Upper lobe of right lung (tissue), 1 donor: ENCODE data around the gene DNAJC27. TPM values are rescaled to one million over a fixed set of nuclear protein-coding genes. Genes with fewer than 3 reads are reported as not detected.

Experiments
- ATAC-seq: fragments of 200-7000 bp; cut with Tn5 transposase; one replicate; pipeline ENCODE4 v1.9.1; 2020; ENCODE audit warnings: mild to moderate bottlenecking, moderate library complexity
- DNase-seq: peaks from one replicate; pipeline ENCODE4 v3.0.0-alpha.2; 2020
- H3K27ac ChIP-seq: fragments of 200-600 bp; one replicate; pipeline ENCODE4 v1.8.0; 2022
- H3K27me3 ChIP-seq: fragments of 200-600 bp; one replicate; pipeline ENCODE4 v1.8.0; 2022; ENCODE audit warnings: mild to moderate bottlenecking
- H3K36me3 ChIP-seq: fragments of 200-600 bp; one replicate; pipeline ENCODE4 v1.8.0; 2022
- H3K4me1 ChIP-seq: fragments of 200-600 bp; one replicate; pipeline ENCODE4 v1.8.0; 2022
- H3K4me3 ChIP-seq: fragments of 200-600 bp; one replicate; pipeline ENCODE4 v1.8.0; 2022; ENCODE audit warnings: mild to moderate bottlenecking
- H3K9me3 ChIP-seq: fragments of 200-600 bp; one replicate; pipeline ENCODE4 v1.8.0; 2022
- CTCF ChIP-seq: fragments of 200-600 bp; IDR thresholded peaks from one replicate; pipeline ENCODE4 v1.8.0; 2022; ENCODE audit warnings: antibody characterized with exemption
- intact Hi-C: fragments of 100-400 bp; cut with DNase I; formaldehyde crosslinking; loops from one replicate; pipeline ENCODE4 v1.11.0; 2022
- total RNA-seq: library from RNA; stranded (reverse); fragmentation: NEBNext Ultra II Directional; extraction: Animal tissue kit (Norgen Biotek cat#: 25700); gene quantifications from one replicate; pipeline ENCODE4 v1.2.1, GENCODE V29; 2021
- donor health status: DM: no; HTN: yes; CAD: no; lungs with severe emphysema.

The DNAJC27 gene
- total RNA-seq, 1 donor from 2014 or later: 7.5 TPM

DNA sequence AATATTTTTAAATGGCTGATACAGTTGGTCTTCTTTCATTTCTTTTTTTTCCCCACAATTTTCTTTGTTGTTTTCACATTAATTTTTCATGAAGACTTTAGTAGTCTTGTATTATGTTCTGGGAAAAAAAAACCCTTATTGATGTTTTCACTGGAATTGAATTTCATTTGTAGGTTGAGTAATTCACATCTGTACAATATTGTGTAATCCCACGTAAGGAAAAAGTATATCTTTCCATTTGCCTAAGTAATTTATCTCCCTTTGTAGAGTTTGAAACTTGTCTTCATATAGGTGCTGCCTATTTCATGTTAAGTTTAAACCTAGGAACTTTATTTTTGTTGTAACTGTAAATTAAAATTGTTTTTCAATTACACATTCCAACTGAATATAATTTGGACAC lies 2.0 kb downstream of the DNAJC27 start:
- Histone ChIP-seq H3K27ac (no peak overlapping the region), H3K4me1 (peaks cover 4% of the 10 kb centered on the region), H3K9me3 (no peaks in the 10 kb centered on the region), H3K4me3 (no peak overlapping the region), H3K36me3 (peaks cover 18% of the 10 kb centered on the region), H3K27me3 (no peaks in the 10 kb centered on the region)
- no peak for TF ChIP-seq CTCF
- ATAC-seq (no peak), DNase-seq (no peak)
- intact Hi-C loops: no loop called here

- Histone ChIP-seq H3K9me3 (no peaks in the 10 kb centered on the region), H3K4me1 (no peaks in the 10 kb centered on the region), H3K4me3 (no peak overlapping the region), H3K27ac (no peak overlapping the region), H3K27me3 (no peaks in the 10 kb centered on the region), H3K36me3 (peaks cover 63% of the 10 kb centered on the region)
- ATAC-seq (no peak), DNase-seq (no peak)
- no peak for TF ChIP-seq CTCF
- intact Hi-C loops: no loop called here
Measured at GRCh38 chr2:24961903-24962302, 9.9 kb downstream of the DNAJC27 start.

DNA sequence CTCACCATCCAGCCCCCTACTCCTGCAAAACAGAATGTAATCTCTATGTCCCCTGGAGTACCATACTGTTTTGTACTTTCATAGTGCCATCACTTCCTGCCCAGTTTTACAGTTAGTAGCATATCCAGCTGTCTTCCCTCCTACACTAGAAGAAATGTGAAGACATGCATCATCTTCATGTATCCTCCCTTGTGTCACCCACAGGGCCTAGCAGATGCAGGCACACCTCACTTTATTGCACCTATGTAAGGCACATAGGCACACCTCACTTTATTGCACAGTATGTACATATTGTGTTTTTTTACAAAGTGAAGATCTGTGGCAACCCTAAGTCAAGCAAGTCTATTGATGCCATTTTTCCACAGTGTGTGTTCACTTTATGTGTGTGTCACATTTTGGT lies 12.0 kb downstream of the DNAJC27 start:
- H3K36me3 ChIP-seq: peaks cover 71% of the 10 kb centered on the region
- ATAC-seq: no peak

GRCh38 chr2:24958411-24958935 lies 13.3 kb downstream of the DNAJC27 start:
- Histone ChIP-seq H3K4me3 (no peak overlapping the region), H3K27me3 (no peaks in the 10 kb centered on the region), H3K36me3 (peaks cover 71% of the 10 kb centered on the region), H3K4me1 (no peaks in the 10 kb centered on the region), H3K9me3 (no peaks in the 10 kb centered on the region), H3K27ac (no peak overlapping the region)
- TF ChIP-seq CTCF: no peak
- ATAC-seq (no peak), DNase-seq (no peak)
- intact Hi-C loops: no loop called here

More for the DNA sequence above, 12.0 kb downstream of the DNAJC27 start:
- no peak overlapping the region for H3K4me3 ChIP-seq
- H3K9me3 ChIP-seq: no peaks in the 10 kb centered on the region
- no peaks in the 10 kb centered on the region for H3K4me1 ChIP-seq
- H3K27ac ChIP-seq: no peak overlapping the region
- TF ChIP-seq CTCF: no peak
- DNase-seq: no peak
- no peaks in the 10 kb centered on the region for H3K27me3 ChIP-seq
- intact Hi-C loops: no loop called here

DNA sequence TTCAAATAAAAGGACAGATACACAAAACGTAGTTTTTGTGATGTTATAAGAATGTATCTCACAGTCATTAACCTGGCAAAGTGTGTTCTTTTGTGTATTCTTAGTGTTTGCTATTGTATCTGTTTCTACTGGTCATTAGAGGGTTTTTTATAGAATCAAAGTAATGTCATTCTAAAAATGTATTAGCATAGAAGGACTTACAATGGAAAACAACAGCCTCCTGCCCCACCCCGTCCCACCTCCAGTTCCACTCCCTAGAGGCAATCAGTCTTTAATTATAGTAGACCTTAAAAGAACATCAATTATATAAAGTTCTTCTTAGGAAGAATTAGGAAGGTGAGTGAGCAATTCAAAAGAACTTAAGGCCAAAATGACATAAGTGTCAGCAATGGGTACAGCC lies 13.8 kb downstream of the DNAJC27 start:
- H3K4me1 ChIP-seq: no peaks in the 10 kb centered on the region
- TF ChIP-seq CTCF: no peak
- peaks cover 69% of the 10 kb centered on the region for H3K36me3 ChIP-seq
- no peaks in the 10 kb centered on the region for H3K9me3 ChIP-seq
- DNase-seq (no peak), ATAC-seq (no peak)
- intact Hi-C loops: no loop called here
- no peak overlapping the region for H3K4me3 ChIP-seq
- no peak overlapping the region for H3K27ac ChIP-seq
- no peaks in the 10 kb centered on the region for H3K27me3 ChIP-seq

- intact Hi-C loops: no loop called here
- Histone ChIP-seq H3K27ac (no peak overlapping the region), H3K36me3 (peaks cover 68% of the 10 kb centered on the region), H3K4me3 (no peak overlapping the region), H3K27me3 (no peaks in the 10 kb centered on the region), H3K9me3 (no peaks in the 10 kb centered on the region), H3K4me1 (no peaks in the 10 kb centered on the region)
- no peak for TF ChIP-seq CTCF
- no peak for DNase-seq
- ATAC-seq: no peak
Measured at GRCh38 chr2:24957221-24957620, 14.5 kb downstream of the DNAJC27 start.
